ENCODE data around the gene UGT1A5. TPM values are rescaled to one million over a fixed set of nuclear protein-coding genes. Genes with fewer than 3 reads are reported as not detected.

The UGT1A5 gene
- total RNA-seq, 1 donor from 2014 or later: 1.2 TPM

DNA sequence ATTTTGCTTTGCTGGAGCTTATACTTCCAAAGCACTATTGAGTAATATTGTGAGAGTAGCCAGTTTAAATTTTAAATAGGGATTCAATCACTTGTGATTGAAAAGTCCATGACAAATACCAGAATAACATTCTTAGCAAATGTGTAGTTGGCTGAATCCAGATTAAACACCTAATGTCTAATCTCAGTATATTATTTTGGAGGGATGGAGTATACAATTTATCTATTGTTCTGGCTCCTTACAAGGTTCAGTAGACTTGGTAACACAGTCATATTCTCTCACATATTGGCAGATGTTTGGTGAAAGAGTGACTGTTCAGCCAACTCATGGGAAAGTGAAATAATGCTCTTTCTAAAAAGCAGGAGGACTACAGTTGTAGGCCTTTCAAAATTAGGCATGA is 38.8 kb upstream of the UGT1A5 start:
- intact Hi-C loops (cut with DNase I): no loop called here
- no peaks in the 10 kb centered on the region for H3K27me3 ChIP-seq
- H3K9me3 ChIP-seq: no peaks in the 10 kb centered on the region
- H3K27ac ChIP-seq: no peak overlapping the region
- no peak overlapping the region for H3K4me3 ChIP-seq
- TF ChIP-seq, protein P1, sequence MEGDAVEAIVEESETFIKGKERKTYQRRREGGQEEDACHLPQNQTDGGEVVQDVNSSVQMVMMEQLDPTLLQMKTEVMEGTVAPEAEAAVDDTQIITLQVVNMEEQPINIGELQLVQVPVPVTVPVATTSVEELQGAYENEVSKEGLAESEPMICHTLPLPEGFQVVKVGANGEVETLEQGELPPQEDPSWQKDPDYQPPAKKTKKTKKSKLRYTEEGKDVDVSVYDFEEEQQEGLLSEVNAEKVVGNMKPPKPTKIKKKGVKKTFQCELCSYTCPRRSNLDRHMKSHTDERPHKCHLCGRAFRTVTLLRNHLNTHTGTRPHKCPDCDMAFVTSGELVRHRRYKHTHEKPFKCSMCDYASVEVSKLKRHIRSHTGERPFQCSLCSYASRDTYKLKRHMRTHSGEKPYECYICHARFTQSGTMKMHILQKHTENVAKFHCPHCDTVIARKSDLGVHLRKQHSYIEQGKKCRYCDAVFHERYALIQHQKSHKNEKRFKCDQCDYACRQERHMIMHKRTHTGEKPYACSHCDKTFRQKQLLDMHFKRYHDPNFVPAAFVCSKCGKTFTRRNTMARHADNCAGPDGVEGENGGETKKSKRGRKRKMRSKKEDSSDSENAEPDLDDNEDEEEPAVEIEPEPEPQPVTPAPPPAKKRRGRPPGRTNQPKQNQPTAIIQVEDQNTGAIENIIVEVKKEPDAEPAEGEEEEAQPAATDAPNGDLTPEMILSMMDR (IDR thresholded peaks at IDR 0.05): no peak
- no peak for TF ChIP-seq POLR2A (IDR thresholded peaks at IDR 0.05)
- TF ChIP-seq POLR2AphosphoS5 (IDR thresholded peaks at IDR 0.05; ENCODE audit: insufficient read depth in 1 of 2, low read depth in 1 of 2): no peak
- no peaks in the 10 kb centered on the region for H3K4me1 ChIP-seq
- no peak for DNase-seq (ENCODE audit: extremely low spot score in 2 of 2)
- H3K36me3 ChIP-seq: no peaks in the 10 kb centered on the region

DNA sequence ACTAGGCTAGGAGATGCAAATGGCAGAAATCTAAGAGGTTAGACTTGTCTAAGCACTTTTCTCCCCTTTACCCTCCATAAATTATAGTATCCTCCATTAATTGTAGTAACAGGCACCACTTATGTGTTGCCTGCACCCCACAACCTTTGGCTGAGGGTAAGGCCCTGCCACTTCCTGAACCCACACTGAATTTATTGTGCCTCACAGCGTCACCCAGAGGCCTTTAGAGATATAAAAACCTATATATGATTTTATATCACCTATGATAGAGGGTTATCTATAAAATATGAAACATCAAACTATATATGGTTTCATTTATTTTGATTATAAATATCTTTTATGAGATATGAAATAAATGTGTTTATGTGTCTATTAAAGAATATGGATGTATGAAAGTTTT is 38.4 kb upstream of the UGT1A5 start:
- no peak overlapping the region for H3K4me3 ChIP-seq
- TF ChIP-seq POLR2AphosphoS5 (IDR thresholded peaks at IDR 0.05; ENCODE audit: insufficient read depth in 1 of 2, low read depth in 1 of 2) (no peak), POLR2A (IDR thresholded peaks at IDR 0.05) (no peak)
- TF ChIP-seq, protein P1 (IDR thresholded peaks at IDR 0.05): no peak
- intact Hi-C loops (cut with DNase I): no loop called here

DNA sequence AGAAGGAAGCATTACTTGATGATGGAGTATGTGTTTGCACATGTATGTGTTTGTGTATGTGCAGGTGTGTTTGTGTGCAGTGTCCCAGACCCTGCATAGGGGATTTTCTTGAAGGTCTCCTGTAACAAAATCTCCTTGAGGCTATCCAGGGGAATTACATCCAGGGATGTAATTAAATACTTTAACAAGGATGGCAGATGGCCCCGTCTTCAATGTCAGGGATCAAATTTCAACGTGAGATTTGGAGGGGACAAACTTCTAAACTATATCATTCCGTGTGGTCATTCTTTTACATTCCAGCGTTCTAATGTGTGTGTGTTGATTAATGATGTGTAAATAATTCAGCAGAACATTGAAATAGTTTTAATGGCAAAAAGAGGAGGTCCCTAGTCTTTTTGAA is 37.7 kb upstream of the UGT1A5 start:
- no peak for DNase-seq (ENCODE audit: extremely low spot score in 2 of 2)
- TF ChIP-seq, protein P1 (IDR thresholded peaks at IDR 0.05): no peak
- TF ChIP-seq POLR2A (IDR thresholded peaks at IDR 0.05) (no peak), POLR2AphosphoS5 (IDR thresholded peaks at IDR 0.05; ENCODE audit: insufficient read depth in 1 of 2, low read depth in 1 of 2) (no peak)
- no peaks in the 10 kb centered on the region for H3K36me3 ChIP-seq
- no peak overlapping the region for H3K4me3 ChIP-seq
- H3K27ac ChIP-seq: no peak overlapping the region
- intact Hi-C loops (cut with DNase I): no loop called here
- H3K27me3 ChIP-seq: no peaks in the 10 kb centered on the region
- no peaks in the 10 kb centered on the region for H3K4me1 ChIP-seq
- H3K9me3 ChIP-seq: no peaks in the 10 kb centered on the region

More for the DNA sequence above, 38.4 kb upstream of the UGT1A5 start:
- H3K9me3 ChIP-seq: no peaks in the 10 kb centered on the region
- no peak overlapping the region for H3K27ac ChIP-seq
- H3K36me3 ChIP-seq: no peaks in the 10 kb centered on the region
- no peak for DNase-seq (ENCODE audit: extremely low spot score in 2 of 2)
- no peaks in the 10 kb centered on the region for H3K27me3 ChIP-seq
- no peaks in the 10 kb centered on the region for H3K4me1 ChIP-seq

DNA sequence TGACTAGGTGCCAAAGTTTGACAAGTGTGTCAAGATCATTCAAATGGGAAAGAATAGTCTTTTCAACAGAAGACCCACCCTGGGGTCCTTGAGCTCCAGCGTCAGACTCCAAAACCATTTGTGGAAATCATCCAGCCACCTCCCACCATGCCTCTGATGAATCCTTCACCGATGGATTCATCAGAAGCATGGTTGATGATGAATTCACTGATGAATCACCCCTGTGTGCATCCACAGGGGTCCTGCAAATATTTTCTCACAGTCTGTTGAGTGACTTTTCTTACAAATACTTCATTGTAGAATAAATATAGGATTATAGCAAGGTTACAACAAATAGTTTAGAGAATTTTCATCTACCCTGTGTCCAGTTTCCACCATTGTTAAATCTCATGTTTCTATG is 36.7 kb upstream of the UGT1A5 start:
- Histone ChIP-seq H3K27ac (no peak overlapping the region), H3K27me3 (no peaks in the 10 kb centered on the region), H3K9me3 (no peaks in the 10 kb centered on the region), H3K4me1 (no peaks in the 10 kb centered on the region), H3K4me3 (no peak overlapping the region), H3K36me3 (no peaks in the 10 kb centered on the region)
- intact Hi-C loops (cut with DNase I): no loop called here
- no peak for DNase-seq (ENCODE audit: extremely low spot score in 2 of 2)
- TF ChIP-seq, protein P1 (IDR thresholded peaks at IDR 0.05): no peak
- TF ChIP-seq POLR2A (IDR thresholded peaks at IDR 0.05) (no peak), POLR2AphosphoS5 (IDR thresholded peaks at IDR 0.05; ENCODE audit: insufficient read depth in 1 of 2, low read depth in 1 of 2) (no peak)

DNA sequence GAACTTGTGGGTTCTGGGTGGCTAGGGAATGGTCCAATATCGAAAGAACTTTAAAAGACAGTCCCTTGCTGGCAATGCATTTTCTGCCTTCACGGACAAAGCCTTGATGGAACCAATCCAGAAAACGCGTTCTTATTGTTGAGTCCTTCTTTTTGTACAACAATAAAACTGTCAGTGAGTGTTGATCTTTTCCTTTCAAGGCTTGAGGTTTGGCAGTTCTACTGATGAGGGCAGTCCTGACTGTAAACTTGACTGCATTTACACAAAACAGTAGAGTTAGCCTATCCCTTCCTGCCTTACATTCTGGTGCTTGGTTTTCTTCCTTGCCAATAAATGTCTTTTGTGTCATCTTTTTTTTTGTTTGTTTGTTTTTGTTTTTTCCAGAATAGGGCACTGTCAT is 33.5 kb upstream of the UGT1A5 start:
- Histone ChIP-seq H3K4me1 (no peaks in the 10 kb centered on the region), H3K27ac (no peak overlapping the region), H3K4me3 (no peak overlapping the region), H3K36me3 (no peaks in the 10 kb centered on the region), H3K27me3 (no peaks in the 10 kb centered on the region), H3K9me3 (no peaks in the 10 kb centered on the region)
- intact Hi-C loops (cut with DNase I): no loop called here
- DNase-seq (ENCODE audit: extremely low spot score in 2 of 2): no peak
- TF ChIP-seq, protein P1 (IDR thresholded peaks at IDR 0.05): no peak

All from vagina (tissue), 2 donors.